Tibial nerve (tissue), 4 donors: Measurements from ENCODE around the gene ADAMTS17.

Experiments
- CTCF ChIP-seq, 5 experiments: fragments of 200-600 bp in 3 of 5; fragments of 450-650 bp in 2 of 5; sonication (generic) in 3 of 5; IDR thresholded peaks; one replicate each; pipeline ENCODE4 v1.5.1; 2016 to 2019; ENCODE audit warnings: antibody characterized with exemption in 5 of 5, mild to moderate bottlenecking in 3 of 5, moderate library complexity in 2 of 5
- EP300 ChIP-seq, 2 donors: sonication (generic); formaldehyde crosslinking; IDR thresholded peaks; one replicate each; pipeline ENCODE4 v1.6.1; 2017; ENCODE audit warnings: antibody characterized with exemption in 2 of 2, mild to moderate bottlenecking in 1 of 2
- POLR2A ChIP-seq, 2 donors: fragments of 450-650 bp; IDR thresholded peaks; one replicate each; pipeline ENCODE4 v1.6.1; 2017; ENCODE audit warnings: antibody characterized with exemption in 2 of 2, mild to moderate bottlenecking in 2 of 2, moderate library complexity in 2 of 2

GRCh38 chr15:100242989-100243388 lies 98.8 kb downstream of the ADAMTS17 start:
- no peak for TF ChIP-seq CTCF (IDR thresholded peaks at IDR 0.05)
- no peak for TF ChIP-seq POLR2A (IDR thresholded peaks at IDR 0.05)
- TF ChIP-seq EP300 (IDR thresholded peaks at IDR 0.05) = no peak
